Measurements from ENCODE around the gene HOOK2. TPM values are rescaled to one million over a fixed set of nuclear protein-coding genes. Genes with fewer than 3 reads are reported as not detected.

Gene HOOK2
- total and polyA plus RNA-seq, 2 of the 8 experiments (the other 6 are each of a cell fraction or from before 2014, with no cell fraction given) = 23.8 to 63.2 TPM

- DNase-seq (ENCODE audit: low read depth in 1 of 2, low spot score in 2 of 2) = no peak
- Histone ChIP-seq H2AFZ (ENCODE audit: low read length) (no peak overlapping the region), H3K36me3 (ENCODE audit: control insufficient read depth in 2 of 4, insufficient read depth in 4 of 4, low read length in 3 of 4) (no peaks in the 10 kb centered on the region), H3K14ac (ENCODE audit: insufficient read length) (no peak overlapping the region), H2BK12ac (ENCODE audit: low read depth, low read length) (peak overlapping the region; percentile 60; the same call in 1 of the 2 replicates), H3K9me3 (ENCODE audit: insufficient read depth in 2 of 2, low read depth in 1 of 2, low read length in 1 of 2) (no peaks in the 10 kb centered on the region), H3K79me2 (ENCODE audit: control insufficient read depth in 1 of 2, insufficient read depth in 2 of 2, low read length in 2 of 2) (no peaks in the 10 kb centered on the region), H4K8ac (ENCODE audit: extremely low read depth, insufficient read depth, low read length) (peak overlapping the region; percentile 80), H3K4me3 (ENCODE audit: extremely low read depth in 1 of 4, insufficient read depth in 2 of 4, low read depth in 3 of 4, low read length in 4 of 4) (peak overlapping the region in 3 of 4 experiments; percentile 52 to 77 (median 55); a peak in 5 of 8 replicates), H3K27me3 (replicated peaks in 1 of 4; ENCODE audit: control insufficient read depth in 3 of 4, extremely low read depth in 1 of 4, insufficient read depth in 3 of 4, low read length in 3 of 4) (no peaks in the 10 kb centered on the region), H3K4ac (replicated peaks; ENCODE audit: insufficient read length, low read depth, low read length) (peak overlapping the region; percentile 91), H2AK5ac (ENCODE audit: low read depth, low read length) (peak overlapping the region; percentile 72; the same call in 1 of the 2 replicates), H2BK20ac (ENCODE audit: low read length) (peak overlapping the region; percentile 66), H3K4me2 (ENCODE audit: insufficient read depth in 1 of 2, low read depth in 2 of 2, low read length in 2 of 2) (peak overlapping the region; percentile 51 to 98), H4K5ac (ENCODE audit: insufficient read length, low read depth, low read length) (peak overlapping the region; percentile 67), H3K4me1 (replicated peaks in 1 of 4; ENCODE audit: control insufficient read depth in 3 of 4, insufficient read depth in 4 of 4, low read length in 3 of 4) (peaks cover 14 to 32% (median 20%) of the 10 kb centered on the region in 4 experiments), H3K79me1 (ENCODE audit: low read depth, low read length) (no peaks in the 10 kb centered on the region; the same call in 1 of the 2 replicates), H3K23ac (ENCODE audit: insufficient read length) (no peak overlapping the region), H2BK15ac (ENCODE audit: low read length) (no peak overlapping the region), H4K20me1 (replicated peaks in 1 of 2; ENCODE audit: control insufficient read depth in 1 of 2, insufficient read depth in 2 of 2, low read length in 2 of 2) (peaks cover 0 to 1% of the 10 kb centered on the region in 2 experiments), H3K18ac (ENCODE audit: extremely low read depth, low read length) (peak overlapping the region; percentile 78), H3K9ac (replicated peaks in 1 of 4; ENCODE audit: extremely low read depth in 1 of 4, low read depth in 3 of 4, low read length in 3 of 4) (no peak overlapping the region), H3K27ac (ENCODE audit: low read depth, low read length) (no peak overlapping the region), H3K56ac (replicated peaks; ENCODE audit: insufficient read length, low read depth, low read length) (peak overlapping the region; percentile 46), H2BK120ac (replicated peaks; ENCODE audit: low read depth, low read length) (peak overlapping the region; percentile 75), H4K91ac (replicated peaks; ENCODE audit: insufficient read length, low read length) (peak overlapping the region; percentile 89), H3K23me2 (ENCODE audit: low read depth, low read length) (peaks cover 21% of the 10 kb centered on the region; the same call in 1 of the 2 replicates), H2BK5ac (ENCODE audit: low read depth, low read length) (peak overlapping the region; percentile 71; the same call in 1 of the 2 replicates)
- FAIRE-seq = no peak
- ChIA-PET CTCF (ENCODE audit: partially characterized antibody) (interaction anchor here (0.7 to 9.3 kb wide), 3 partner anchors 12 to 52 kb away, joined by 3 to 277 read pairs (median 4); partner anchors contain the start of gene JUNB), POLR2A (ENCODE audit: partially characterized antibody) (interaction anchor here (0.6 to 16.6 kb wide), 6 partner anchors 14 to 1188 kb away, joined by 3 to 317 read pairs (median 4); partner anchors contain the start of genes JUNB, PRDX2 and THSD8)
- WGBS, 2 experiments (ENCODE audit: extremely low coverage in 1 of 2, insufficient coverage in 1 of 2, insufficient read length in 1 of 2, insufficient replicate concordance in 2 of 2, low coverage in 1 of 2, low lambda C conversion rate in 2 of 2, missing lambda C conversion rate in 1 of 2) = 21% methylated on average over 13 of the region's 16 CpGs; no CpG with 5 or more reads in 1 of the 2 experiments
- TF ChIP-seq ATF2 (IDR thresholded peaks at IDR 0.05; ENCODE audit: low read length) (no peak), HDAC2 (IDR thresholded peaks at IDR 0.05; ENCODE audit: borderline replicate concordance in 1 of 2, low read depth in 2 of 2, low read length in 2 of 2) (0 out of 4 replicates have a peak, but pooled peaks of 1 of the 2 experiments have one; percentile 15)
These were observed 8.0 kb upstream of the HOOK2 start for GRCh38 chr19:12783291-12783848.
